H1 (cell line): ENCODE data around the gene SSRP1. TPM values are rescaled to one million over a fixed set of nuclear protein-coding genes. Genes with fewer than 3 reads are reported as not detected.

ENCODE experiments used
- CTCF ChIA-PET: fragments of 300-600 bp; sonication (Branson Sonifier 250); formaldehyde crosslinking; loops from one replicate; lab custom pipeline; 2021; ENCODE audit not compliant: partially characterized antibody; lab: Charles Lee
- POLR2A ChIA-PET: fragments of 300-600 bp; sonication (Branson Sonifier 250); formaldehyde crosslinking; loops from one replicate; lab custom pipeline; 2021; ENCODE audit warnings: inconsistent platforms; ENCODE audit not compliant: partially characterized antibody; lab: Charles Lee
- DNase-seq, 2 experiments: peaks; one replicate each; pipeline versions ENCODE4 v3.0.0 to v3.0.0-alpha.2; 2010 to 2022; ENCODE audit warnings: low spot score in 2 of 2, low read depth in 1 of 2, mixed read lengths in 1 of 2
- FAIRE-seq: peaks from 2 replicates; lab custom pipeline; 2011; peaks lifted over from hg19 to GRCh38; lab: Jason Lieb, UNC
- H2AFZ ChIP-seq: 2 replicates; pipeline ENCODE4 v1.8.1; 2012; ENCODE audit warnings: low read length, inconsistent platforms
- H2AK5ac ChIP-seq: 2 replicates; pipeline ENCODE4 v1.6.1; 2013; ENCODE audit warnings: low read depth, low read length
- H2BK120ac ChIP-seq: replicated peaks from 2 replicates; pipeline ENCODE3; 2013; ENCODE audit warnings: low read depth, low read length, inconsistent platforms
- H2BK12ac ChIP-seq: 2 replicates; pipeline ENCODE4 v1.6.1; 2013; ENCODE audit warnings: low read depth, low read length
- H2BK15ac ChIP-seq: 2 replicates; pipeline ENCODE4 v1.6.1; 2013; ENCODE audit warnings: low read length
- H2BK20ac ChIP-seq: 2 replicates; pipeline ENCODE4 v1.6.1; 2013; ENCODE audit warnings: low read length
- H2BK5ac ChIP-seq: 2 replicates; pipeline ENCODE4 v1.6.1; 2013; ENCODE audit warnings: low read depth, low read length
- H3K14ac ChIP-seq: 2 replicates; pipeline ENCODE4 v1.6.1; 2013; ENCODE audit warnings: inconsistent platforms; ENCODE audit not compliant: insufficient read length
- H3K18ac ChIP-seq: 2 replicates; pipeline ENCODE4 v1.6.1; 2013; ENCODE audit warnings: low read length; ENCODE audit errors: extremely low read depth
- H3K23ac ChIP-seq: 2 replicates; pipeline ENCODE4 v1.6.1; 2013; ENCODE audit warnings: inconsistent platforms; ENCODE audit not compliant: insufficient read length
- H3K23me2 ChIP-seq: 2 replicates; pipeline ENCODE4 v1.6.1; 2013; ENCODE audit warnings: low read depth, low read length
- H3K27ac ChIP-seq: 2 replicates; pipeline ENCODE4 v1.6.1; 2011; ENCODE audit warnings: low read depth, low read length, inconsistent platforms
- H3K27me3 ChIP-seq, 4 experiments: replicated peaks in 1 of 4; 1 replicate in 1 of 4; 2 replicates in 3 of 4; pipeline versions ENCODE4 v1.6.1 to v1.8.1; 2011 to 2013; ENCODE audit warnings: low read length in 3 of 4, mild to moderate bottlenecking in 3 of 4, inconsistent platforms in 2 of 4, mixed read lengths in 2 of 4, moderate library complexity in 1 of 4; ENCODE audit not compliant: control insufficient read depth in 3 of 4, insufficient read depth in 3 of 4; ENCODE audit errors: extremely low read depth in 1 of 4
- H3K36me3 ChIP-seq, 4 experiments: 2 replicates each; pipeline versions ENCODE4 v1.6.1 to v1.8.1; 2011 to 2013; ENCODE audit warnings: mild to moderate bottlenecking in 4 of 4, low read length in 3 of 4, moderate library complexity in 2 of 4, control low read depth in 1 of 4, inconsistent platforms in 1 of 4; ENCODE audit not compliant: insufficient read depth in 4 of 4, control insufficient read depth in 2 of 4
- H3K4ac ChIP-seq: replicated peaks from 2 replicates; pipeline ENCODE3; 2013; ENCODE audit warnings: low read length, low read depth, mixed read lengths, inconsistent platforms; ENCODE audit not compliant: insufficient read length
- H3K4me1 ChIP-seq, 4 experiments: replicated peaks in 1 of 4; 1 replicate in 1 of 4; 2 replicates in 3 of 4; pipeline versions ENCODE4 v1.6.1 to v1.8.1; 2011 to 2013; ENCODE audit warnings: low read length in 3 of 4, inconsistent platforms in 2 of 4, mixed read lengths in 1 of 4; ENCODE audit not compliant: insufficient read depth in 4 of 4, control insufficient read depth in 3 of 4
- H3K4me2 ChIP-seq, 2 experiments: 2 replicates each; pipeline versions ENCODE4 v1.6.1 to v1.8.1; 2011 to 2013; ENCODE audit warnings: low read depth in 2 of 2, low read length in 2 of 2, control low read depth in 1 of 2, inconsistent platforms in 1 of 2, mild to moderate bottlenecking in 1 of 2; ENCODE audit not compliant: insufficient read depth in 1 of 2
- H3K4me3 ChIP-seq, 4 experiments: fragments of 200-600, 300-600 bp in 1 of 4; sonication (generic), shearing (Covaris generic), sonication (Bioruptor Twin) in 1 of 4; 2 replicates each; pipeline versions ENCODE4 v1.5.1 to v1.8.1; 2011 to 2016; ENCODE audit warnings: low read length in 4 of 4, low read depth in 3 of 4, control low read depth in 2 of 4, inconsistent platforms in 2 of 4, mild to moderate bottlenecking in 2 of 4, mixed read lengths in 1 of 4, moderate library complexity in 1 of 4; ENCODE audit not compliant: insufficient read depth in 2 of 4; ENCODE audit errors: extremely low read depth in 1 of 4
- H3K56ac ChIP-seq: replicated peaks from 2 replicates; pipeline ENCODE3; 2013; ENCODE audit warnings: low read depth, mild to moderate bottlenecking, mixed read lengths, low read length, inconsistent platforms; ENCODE audit not compliant: insufficient read length
- H3K79me1 ChIP-seq: 2 replicates; pipeline ENCODE4 v1.6.1; 2013; ENCODE audit warnings: low read depth, low read length, control low read depth
- H3K79me2 ChIP-seq, 2 experiments: 2 replicates each; pipeline versions ENCODE4 v1.6.1 to v1.8.1; 2012 to 2013; ENCODE audit warnings: low read length in 2 of 2, mild to moderate bottlenecking in 2 of 2, inconsistent platforms in 1 of 2; ENCODE audit not compliant: insufficient read depth in 2 of 2, control insufficient read depth in 1 of 2
- H3K9ac ChIP-seq, 4 experiments: replicated peaks in 1 of 4; 1 replicate in 1 of 4; 2 replicates in 3 of 4; pipeline versions ENCODE4 v1.6.1 to v1.8.1; 2011 to 2013; ENCODE audit warnings: low read depth in 3 of 4, low read length in 3 of 4, control low read depth in 2 of 4, mild to moderate bottlenecking in 2 of 4, moderate library complexity in 2 of 4, inconsistent platforms in 1 of 4; ENCODE audit errors: extremely low read depth in 1 of 4
- H3K9me3 ChIP-seq, 2 experiments: 2 replicates each; pipeline versions ENCODE4 v1.6.1 to v1.8.1; 2012 to 2013; ENCODE audit warnings: mild to moderate bottlenecking in 2 of 2, moderate library complexity in 2 of 2, control low read depth in 1 of 2, inconsistent platforms in 1 of 2, low read depth in 1 of 2, low read length in 1 of 2, mixed read lengths in 1 of 2; ENCODE audit not compliant: insufficient read depth in 2 of 2
- H4K20me1 ChIP-seq, 2 experiments: replicated peaks in 1 of 2; 2 replicates each; pipeline versions ENCODE3 to v1.8.1; 2011 to 2013; ENCODE audit warnings: inconsistent platforms in 2 of 2, low read length in 2 of 2, mild to moderate bottlenecking in 1 of 2; ENCODE audit not compliant: insufficient read depth in 2 of 2, control insufficient read depth in 1 of 2
- H4K5ac ChIP-seq: 2 replicates; pipeline ENCODE4 v1.6.1; 2013; ENCODE audit warnings: low read length, low read depth, mixed read lengths, inconsistent platforms; ENCODE audit not compliant: insufficient read length
- H4K8ac ChIP-seq: 2 replicates; pipeline ENCODE4 v1.8.0; 2013; ENCODE audit warnings: mild to moderate bottlenecking, moderate library complexity, low read length, inconsistent platforms; ENCODE audit not compliant: insufficient read depth; ENCODE audit errors: extremely low read depth
- H4K91ac ChIP-seq: replicated peaks from 2 replicates; pipeline ENCODE3; 2013; ENCODE audit warnings: low read length, mixed read lengths, inconsistent platforms; ENCODE audit not compliant: insufficient read length
- ATF3 ChIP-seq: IDR thresholded peaks from 2 replicates; pipeline ENCODE4 v1.6.1; 2011; ENCODE audit warnings: low read depth, mild to moderate bottlenecking, low read length; ENCODE audit not compliant: insufficient read depth
- CEBPB ChIP-seq: IDR thresholded peaks from 2 replicates; pipeline ENCODE4 v1.6.1; 2012; ENCODE audit warnings: low read depth, low read length
- CREB1 ChIP-seq: IDR thresholded peaks from 2 replicates; pipeline ENCODE4 v1.6.1; 2012; ENCODE audit warnings: inconsistent platforms
- NRF1 ChIP-seq: IDR thresholded peaks from 2 replicates; pipeline ENCODE4 v1.6.1; 2011; ENCODE audit warnings: mild to moderate bottlenecking, low read depth, low read length, improper control_type of control experiment
- WGBS, 2 experiments: shearing (Covaris generic) in 1 of 2; methylation state at CpG; one replicate each; pipeline versions ENCODE4 v1.1.6 to v1.1.7; 2013 to 2015; ENCODE audit warnings: low lambda C conversion rate in 2 of 2, mixed read lengths in 2 of 2, inconsistent platforms in 1 of 2, low coverage in 1 of 2, missing lambda C conversion rate in 1 of 2; ENCODE audit not compliant: insufficient replicate concordance in 2 of 2, insufficient coverage in 1 of 2, insufficient read length in 1 of 2; ENCODE audit errors: extremely low coverage in 1 of 2, missing lambda C conversion rate in 1 of 2; 5-methylcytosine and 5-hydroxymethylcytosine counted together
- polyA plus RNA-seq, 7 experiments: library from polyadenylated mRNA; depleted of rRNA in 3 of 7; stranded (reverse) in 5 of 7; unstranded in 2 of 7; fragments of >200 nt in 5 of 7; fragments of 200-250 nt in 2 of 7; gene quantifications; 1 replicate in 5 of 7; 2 replicates in 1 of 7; 4 replicates in 1 of 7; pipeline versions ENCODE4 v1.2.1 to v1.2.3, GENCODE V29; 2011 to 2013; ENCODE audit warnings: missing spikeins in 2 of 7, mixed read lengths in 2 of 7
- total RNA-seq: library from RNA; stranded (reverse); fragmentation: NEBNext Ultra II Directional; extraction: Animal tissue kit (Norgen Biotek cat#: 25700); gene quantifications from 2 replicates; pipeline ENCODE4 v1.2.1, GENCODE V29; 2021

Gene SSRP1
- total and polyA plus RNA-seq, 2 of the 8 experiments (the other 6 are each of a cell fraction or from before 2014, with no cell fraction given): 259 to 281 TPM

DNA sequence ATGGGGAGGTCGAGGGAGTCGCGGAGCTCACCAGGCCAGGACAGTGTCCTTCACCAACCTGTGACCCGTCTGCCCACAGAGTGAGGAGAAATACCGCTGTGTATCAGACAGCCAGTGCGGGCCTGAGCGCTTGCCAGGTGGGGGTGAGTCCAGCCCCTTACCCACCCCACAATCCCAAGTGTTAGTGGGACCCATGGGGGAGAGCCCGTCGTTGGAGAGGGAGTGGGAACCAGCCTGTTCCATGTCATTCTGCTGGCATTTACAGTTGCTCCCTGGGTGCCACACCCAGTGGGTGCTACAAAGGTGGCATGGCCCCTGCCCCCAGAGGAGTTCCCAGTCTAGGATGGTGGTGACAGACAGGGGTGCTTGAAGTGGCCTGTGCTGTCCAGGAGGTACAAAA is 11.6 kb upstream of the SSRP1 start:
- Histone ChIP-seq H3K27ac (no peak overlapping the region), H3K27me3 (peaks cover 0 to 6% (median 4%) of the 10 kb centered on the region in 4 experiments; a peak in 4 of 7 replicates), H3K4ac (no peak overlapping the region), H3K23me2 (peaks cover 3% of the 10 kb centered on the region), H3K23ac (no peak overlapping the region), H3K18ac (no peak overlapping the region), H3K9ac (no peak overlapping the region), H3K36me3 (no peaks in the 10 kb centered on the region), H2BK12ac (no peak overlapping the region), H3K79me2 (no peaks in the 10 kb centered on the region), H3K14ac (no peak overlapping the region), H2BK120ac (no peak overlapping the region), H4K8ac (no peak overlapping the region; the same call in 1 of the 2 replicates), H3K4me3 (no peak overlapping the region), H4K20me1 (no peaks in the 10 kb centered on the region), H3K4me2 (no peak overlapping the region), H3K9me3 (no peaks in the 10 kb centered on the region), H3K56ac (no peak overlapping the region), H2BK5ac (no peak overlapping the region), H2BK15ac (no peak overlapping the region), H3K4me1 (peaks cover 5 to 15% (median 8%) of the 10 kb centered on the region in 4 experiments; a peak in 6 of 7 replicates), H2BK20ac (no peak overlapping the region), H4K91ac (no peak overlapping the region), H4K5ac (no peak overlapping the region), H2AK5ac (peak overlapping the region; percentile 42; the same call in 1 of the 2 replicates), H2AFZ (no peak overlapping the region), H3K79me1 (no peaks in the 10 kb centered on the region)
- TF ChIP-seq ATF3 (no peak), NRF1 (no peak), CREB1 (no peak), CEBPB (no peak)
- no peak for DNase-seq
- FAIRE-seq: no peak
- CTCF ChIA-PET: interaction anchor here (0.8 to 6.3 kb wide), 12 partner anchors 9 to 199 kb away, joined by 3 to 49 read pairs (median 5); partner anchors contain the start of genes P2RX3 and RTN4RL2
- POLR2A ChIA-PET: interaction anchor here (0.9 to 45.7 kb wide), 5 partner anchors 12 to 297 kb away, joined by 3 to 1279 read pairs (median 4); partner anchors contain the start of genes SSRP1 and TNKS1BP1
- 95% methylated on average over 9 of the region's 9 CpGs; no CpG with 5 or more reads in 1 of the 2 experiments for WGBS, 2 experiments
